A673 (cell line): ENCODE measurements around the gene ACYP2.

Experiments
- CTCF ChIP-seq: fragments of 300-800, 200-600 bp; sonication (generic); conservative IDR thresholded peaks from 2 replicates; pipeline ENCODE4 v1.5.1; 2017; ENCODE audit warnings: low read depth, mild to moderate bottlenecking, antibody characterized with exemption, low read length, moderate library complexity, mixed read lengths
- EZH2 ChIP-seq: fragments of 200-600 bp; sonication (generic); IDR thresholded peaks from 2 replicates; pipeline ENCODE4 v1.6.1; 2017; ENCODE audit warnings: borderline replicate concordance, low read depth, mild to moderate bottlenecking, mixed read lengths, antibody characterized with exemption, low read length; ENCODE audit not compliant: poor library complexity, severe bottlenecking

- TF ChIP-seq CTCF, result no peak
- TF ChIP-seq EZH2, result no peak
Measured at GRCh38 chr2:54122939-54123338, 7.5 kb downstream of the ACYP2 start.
